Measurements from ENCODE around the gene PAPLN.
"Not testable (repeated sequence)": the region's sequence is repeated elsewhere in the genome, so short reads cannot be mapped to it uniquely, and the experiment has no call there.

Gene PAPLN

DNA sequence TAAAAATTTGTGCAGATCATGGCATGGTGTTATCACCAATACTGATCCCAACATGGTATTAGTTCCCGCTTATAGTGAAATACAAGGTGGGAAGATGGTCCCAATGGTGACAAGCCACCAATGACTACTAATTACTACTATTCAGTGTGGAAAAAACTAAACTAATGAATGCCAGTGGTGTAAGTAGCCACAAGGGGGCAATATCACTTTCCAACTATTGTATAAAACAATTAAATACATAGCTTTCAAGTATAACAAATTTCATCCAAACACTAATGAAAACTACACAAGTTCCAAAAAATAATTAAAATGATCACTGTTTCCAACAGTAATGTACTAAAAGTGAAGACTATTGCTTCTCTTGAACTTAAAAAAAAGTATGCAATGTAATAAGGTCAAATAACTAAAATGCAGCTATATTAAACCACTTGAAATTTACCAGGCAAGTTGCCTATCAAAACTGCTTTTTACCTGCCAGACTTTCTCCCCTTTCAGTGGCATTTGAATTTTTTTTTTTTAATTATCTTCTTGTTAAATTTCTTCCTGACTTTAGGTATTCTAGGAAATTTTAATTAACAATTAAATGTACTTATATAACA is 58.0 kb downstream of the PAPLN start:
- no peak for DNase-seq

DNA sequence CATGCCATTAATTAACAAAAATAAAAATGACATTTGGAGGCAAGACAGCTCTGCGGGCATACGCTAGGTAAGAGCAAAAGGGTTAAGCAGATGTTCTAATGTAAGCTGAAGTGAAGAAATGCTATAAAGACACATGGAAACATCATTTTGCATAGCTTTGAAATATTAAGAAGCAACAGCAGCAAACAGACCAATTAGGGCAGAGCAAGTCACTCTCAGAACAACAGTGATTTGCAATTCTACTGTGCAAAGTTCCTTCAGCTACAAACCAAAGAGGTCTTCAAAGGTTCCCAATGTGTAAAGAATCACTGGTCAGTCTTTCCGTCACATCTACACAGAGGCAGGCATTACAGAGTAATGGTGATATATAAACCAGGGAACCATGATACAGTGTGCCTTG is 68.2 kb downstream of the PAPLN start:
- DNase-seq, result no peak

DNA sequence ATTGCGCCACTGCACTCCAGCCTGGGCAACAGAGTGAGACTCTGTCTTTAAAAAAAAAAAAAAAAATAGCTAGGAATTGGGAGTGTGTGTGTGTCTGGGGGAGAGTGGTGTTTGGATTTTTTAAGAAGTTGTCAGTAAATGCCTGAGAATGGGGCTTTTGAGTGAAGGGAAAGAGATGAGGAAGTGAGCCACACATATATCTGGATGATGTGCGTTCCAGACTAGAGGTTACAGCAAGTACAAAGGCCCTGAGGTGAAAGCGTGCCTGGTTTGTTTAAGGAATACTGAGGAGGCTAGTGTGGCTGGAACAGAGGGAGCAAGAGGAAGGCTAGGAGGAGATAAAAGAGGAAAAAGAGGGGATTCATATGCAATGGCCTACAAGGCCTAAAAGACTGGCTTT is 70.0 kb downstream of the PAPLN start:
- no peak for DNase-seq

DNA sequence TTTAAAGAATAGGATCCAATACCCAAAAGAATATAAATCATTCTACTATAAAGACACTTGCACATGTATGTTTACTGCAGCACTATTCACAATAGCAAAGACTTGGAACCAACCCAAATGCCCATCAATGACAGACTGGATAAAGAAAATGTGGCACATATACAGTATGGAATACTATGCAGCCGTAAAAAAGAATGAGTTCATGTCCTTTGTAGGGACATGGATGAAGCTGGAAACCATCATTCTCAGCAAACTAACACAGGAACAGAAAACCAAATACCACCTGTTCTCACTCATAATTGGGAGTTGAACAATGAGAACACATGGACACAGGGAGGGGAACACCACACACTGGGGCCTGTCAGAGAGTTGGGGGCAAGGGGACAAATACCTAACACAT is 71.9 kb downstream of the PAPLN start:
- not testable (repeated sequence) for DNase-seq

DNA sequence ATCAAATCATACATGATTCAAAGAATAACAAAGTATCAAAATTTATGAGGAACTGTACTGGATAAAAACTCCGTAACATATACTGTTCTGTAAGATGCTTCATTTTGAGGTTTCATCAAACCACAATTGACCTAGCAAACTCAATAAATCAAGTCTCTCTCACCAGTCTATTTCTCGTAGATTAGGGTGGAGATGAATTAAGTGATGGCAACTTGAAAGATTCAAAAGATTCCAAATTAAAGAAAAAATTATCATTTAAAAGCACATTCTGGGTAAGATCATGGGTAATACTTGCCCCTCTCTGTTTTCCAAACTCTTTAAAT is 74.4 kb downstream of the PAPLN start:
- no peak for DNase-seq

DNA sequence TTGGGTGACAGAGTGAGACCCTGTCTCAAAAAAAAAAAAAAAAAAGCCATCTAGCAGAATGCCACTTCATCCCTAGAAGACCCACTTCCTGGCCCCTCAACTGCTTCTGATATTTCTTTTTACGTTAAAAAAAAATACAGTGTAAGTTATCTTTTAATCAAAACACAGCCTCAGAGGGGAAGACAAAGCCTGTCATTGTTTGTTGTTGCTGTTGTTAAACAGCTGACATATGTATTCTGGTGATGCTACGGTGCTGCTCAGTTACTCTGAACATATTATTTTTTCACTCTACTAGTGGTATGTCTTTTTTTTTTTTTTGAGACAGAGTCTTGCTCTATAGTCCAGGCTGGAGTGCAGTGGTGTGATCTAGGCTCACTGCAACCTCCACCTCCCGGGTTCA is 75.4 kb downstream of the PAPLN start:
- no peak for DNase-seq

DNA sequence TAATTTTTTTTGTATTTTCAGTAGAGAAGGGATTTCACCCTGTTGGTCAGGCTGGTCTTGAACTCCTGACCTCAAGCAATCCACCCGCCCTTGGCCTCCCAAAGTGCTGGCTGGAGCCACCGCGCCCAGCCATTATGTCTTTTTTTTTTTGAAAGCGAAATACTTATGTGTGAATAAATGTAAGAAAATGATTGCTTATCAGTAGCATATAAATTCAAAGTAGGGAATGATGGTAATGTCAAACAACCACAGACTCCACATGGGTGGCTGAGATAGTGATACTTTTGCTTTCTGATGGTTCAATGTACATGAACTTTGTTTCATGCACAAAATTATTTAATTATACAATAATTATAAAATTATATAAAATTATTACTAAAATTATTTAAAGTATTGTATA is 75.8 kb downstream of the PAPLN start:
- DNase-seq, result no peak

DNA sequence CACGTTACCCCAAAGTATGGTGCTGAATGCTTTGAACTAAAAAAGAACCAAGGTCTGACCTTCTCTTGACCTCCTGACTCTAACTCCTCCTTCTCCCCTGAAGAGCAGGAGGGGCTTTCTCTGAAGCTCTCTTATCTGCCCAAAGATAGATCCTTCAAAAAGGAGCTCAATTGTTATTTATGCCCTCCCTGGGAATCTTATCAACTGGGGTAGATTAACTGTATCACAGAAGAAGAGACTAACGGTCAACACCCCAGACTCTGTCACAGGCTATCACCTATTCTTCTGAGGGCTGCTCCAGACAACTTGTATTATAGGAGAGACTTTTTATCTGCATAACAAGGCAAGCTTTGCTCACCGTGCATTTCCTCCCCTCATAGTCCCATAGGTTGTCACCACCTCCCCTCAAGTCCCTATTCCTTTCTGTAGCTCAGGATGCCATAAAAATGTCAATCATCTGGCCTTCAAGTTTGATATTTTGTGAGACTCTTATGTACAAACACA is 86.6 kb downstream of the PAPLN start:
- DNase-seq, result no peak

All from DMS153 (cell line).